ENCODE measurements around the gene DBT. TPM values are rescaled to one million over a fixed set of nuclear protein-coding genes. Genes with fewer than 3 reads are reported as not detected.
"Not testable (repeated sequence)": the region's sequence is repeated elsewhere in the genome, so short reads cannot be mapped to it uniquely, and the experiment has no call there.

Gene DBT
- total RNA-seq, 1 donor from 2014 or later, result 29.3 TPM

DNA sequence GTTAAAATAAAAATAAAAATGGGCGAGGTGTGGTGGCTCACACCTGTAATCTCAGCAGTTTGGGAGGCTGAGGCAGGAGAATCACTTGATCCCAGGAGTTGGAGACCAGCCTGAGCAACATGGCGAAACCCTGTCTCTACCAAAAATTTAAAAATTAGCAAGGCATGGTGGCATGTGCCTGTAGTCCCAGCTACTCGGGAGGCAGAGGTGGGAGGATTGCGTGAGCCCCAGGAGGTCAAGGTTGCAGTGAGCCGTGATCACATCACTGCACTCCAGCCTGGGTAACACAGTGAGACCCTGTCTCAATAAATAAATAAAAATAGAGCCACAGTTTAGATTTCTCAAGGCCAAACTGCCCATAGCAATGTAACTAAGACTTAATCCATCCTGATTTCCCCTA, 6.6 kb upstream of the DBT start:
- DNase-seq (ENCODE audit: low spot score); intact Hi-C loops (cut with DNase I): not testable (repeated sequence)

DNA sequence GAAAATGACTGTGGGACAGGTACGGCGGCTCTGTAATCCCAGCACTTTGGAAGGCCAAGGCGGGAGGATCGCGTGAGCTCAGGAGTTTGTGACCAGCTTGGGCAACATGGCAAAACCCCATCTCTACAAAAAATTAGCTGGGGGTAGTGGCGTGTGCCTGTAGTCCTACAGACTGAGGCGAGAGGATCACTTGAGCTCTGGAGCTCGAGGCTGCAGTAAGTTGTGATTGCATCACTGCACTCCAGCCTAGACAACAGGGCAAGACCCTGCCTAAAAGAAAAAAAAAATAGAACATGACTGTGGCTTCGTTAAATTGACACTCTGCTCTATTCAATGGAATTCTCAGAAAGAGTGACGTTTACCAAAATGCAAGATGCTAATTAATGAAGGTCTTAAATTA, 3.9 kb upstream of the DBT start:
- DNase-seq (ENCODE audit: low spot score), result no peak
- intact Hi-C loops (cut with DNase I), result no loop called here

DNA sequence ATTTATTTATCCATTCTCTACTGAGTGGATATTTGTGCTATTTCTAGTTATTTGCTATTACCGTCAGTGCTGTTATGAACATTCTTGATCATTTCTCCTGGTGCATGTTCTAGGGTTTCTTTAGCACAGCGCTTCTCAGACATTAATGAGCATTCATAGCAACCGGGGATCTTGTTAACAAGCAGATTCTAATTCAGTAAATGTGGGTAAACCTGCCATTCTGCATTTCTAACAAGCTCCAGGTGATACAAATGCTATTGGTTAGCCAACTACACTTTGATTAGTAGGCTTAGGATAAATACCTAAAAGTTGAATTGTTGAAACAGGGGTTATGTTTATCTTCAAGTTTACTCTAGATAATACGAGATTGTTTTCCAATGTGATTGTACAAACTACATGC, 3.3 kb upstream of the DBT start:
- DNase-seq (ENCODE audit: low spot score), result no peak
- intact Hi-C loops (cut with DNase I), result no loop called here

DNA sequence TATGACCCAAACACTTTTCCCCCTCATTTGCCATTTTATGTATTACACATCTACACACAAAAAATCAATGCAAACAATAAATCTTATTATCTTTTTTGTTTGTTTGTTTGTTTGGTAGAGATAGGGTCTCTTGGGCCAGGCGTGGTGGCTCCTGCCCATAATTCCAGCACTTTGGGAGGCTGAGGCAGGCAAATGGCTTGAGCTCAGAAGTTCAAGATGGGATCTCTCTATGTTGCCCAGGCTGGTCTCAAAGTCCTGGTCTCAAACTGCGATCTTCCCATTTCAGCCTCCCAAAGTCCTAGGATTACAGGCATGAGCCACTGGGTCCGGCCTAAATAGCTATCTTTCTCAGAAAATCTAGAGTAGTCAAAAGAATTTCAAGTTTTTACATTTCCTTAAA, 1.2 kb upstream of the DBT start:
- no peak for DNase-seq (ENCODE audit: low spot score)
- intact Hi-C loops (cut with DNase I), result loop anchor here (2.0 kb wide), 1 partner anchor 102 kb away; the partner anchor contains the start of gene CDC14A

DNA sequence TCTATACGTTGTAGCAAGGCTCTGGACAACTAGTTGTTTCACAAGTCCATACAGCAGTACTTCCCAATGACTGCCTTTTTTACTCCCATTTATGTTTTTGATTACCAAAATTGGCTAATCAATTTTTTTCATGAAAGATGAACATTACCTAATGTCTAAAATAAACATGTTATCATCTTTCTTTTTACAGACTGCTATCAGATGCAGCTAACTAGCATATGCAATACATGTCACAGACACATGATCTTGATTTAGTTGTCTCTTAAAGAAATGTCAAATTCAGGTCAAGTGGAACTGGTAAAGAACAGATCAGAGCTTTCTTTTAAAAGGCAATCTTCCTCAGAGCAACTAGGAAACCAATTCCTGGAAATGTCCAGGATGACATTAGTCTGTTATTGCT, 630 bp upstream of the DBT start:
- intact Hi-C loops (cut with DNase I), result loop anchor here (2.0 kb wide), 1 partner anchor 103 kb away; the partner anchor contains the start of gene CDC14A
- DNase-seq (ENCODE audit: low spot score), result no peak

DNA sequence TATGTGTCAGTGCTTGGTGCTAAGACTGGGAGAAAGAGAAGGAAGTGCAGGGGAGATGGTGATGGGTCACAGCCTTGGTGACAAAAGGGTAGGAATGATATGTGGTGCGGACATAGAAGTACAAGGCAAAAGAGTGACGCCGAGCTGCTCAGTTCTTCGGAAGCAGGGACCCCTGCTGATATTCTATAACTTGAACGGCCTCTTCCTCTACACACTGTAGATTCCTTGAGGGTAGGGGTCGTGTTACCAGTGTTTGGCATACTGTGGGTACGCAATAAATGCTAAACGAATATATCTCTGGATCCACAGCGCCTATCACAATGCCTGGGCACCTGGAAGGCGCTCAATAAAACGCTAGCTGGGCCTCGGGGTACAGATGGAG, 488 bp downstream of the DBT start:
- intact Hi-C loops (cut with DNase I), result loop anchor here (2.0 kb wide), 2 partner anchors 18 to 116 kb away; partner anchors contain the start of genes RTCA, SASS6 and TRMT13
- DNase-seq (ENCODE audit: low spot score), result no peak

DNA sequence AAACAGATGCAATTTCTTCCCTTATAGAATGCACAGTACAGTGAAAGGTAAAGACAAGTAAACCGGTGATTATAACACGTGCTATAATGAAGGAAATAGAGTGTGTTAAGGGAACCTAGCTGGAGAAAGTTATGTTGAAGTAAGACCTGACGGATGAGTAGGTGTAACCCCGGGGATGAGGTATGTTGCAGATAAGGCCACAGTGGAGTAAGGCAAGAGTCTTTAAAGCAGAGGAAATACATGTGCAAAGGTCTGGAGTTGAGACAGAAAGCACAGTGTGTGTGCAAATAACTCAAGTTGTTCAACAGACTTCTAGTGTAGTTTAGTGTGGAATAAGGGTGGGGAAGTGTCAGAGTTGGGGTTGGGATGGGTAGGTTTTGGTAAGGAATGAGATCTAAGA, 2.9 kb downstream of the DBT start:
- no peak for DNase-seq (ENCODE audit: low spot score)
- intact Hi-C loops (cut with DNase I), result no loop called here

DNA sequence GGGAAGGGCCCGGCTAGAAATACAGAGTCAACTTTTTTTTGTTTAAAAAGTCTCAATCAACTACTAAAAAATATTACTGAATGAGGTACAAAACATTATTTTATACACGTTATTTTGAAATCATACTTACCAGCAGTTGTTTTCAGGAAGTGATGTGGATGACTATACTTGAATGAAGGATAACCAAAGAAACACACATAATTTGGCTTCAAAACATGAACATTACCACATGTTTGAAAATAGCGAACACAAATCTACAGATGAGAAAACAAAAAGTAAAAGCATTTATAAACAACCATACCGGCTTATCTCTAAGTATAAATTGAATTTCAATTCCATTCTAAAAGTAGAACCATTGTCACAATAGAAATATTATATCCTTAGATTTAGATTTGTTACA, 9.0 kb downstream of the DBT start:
- intact Hi-C loops (cut with DNase I), result no loop called here
- DNase-seq (ENCODE audit: low spot score), result no peak

DNA sequence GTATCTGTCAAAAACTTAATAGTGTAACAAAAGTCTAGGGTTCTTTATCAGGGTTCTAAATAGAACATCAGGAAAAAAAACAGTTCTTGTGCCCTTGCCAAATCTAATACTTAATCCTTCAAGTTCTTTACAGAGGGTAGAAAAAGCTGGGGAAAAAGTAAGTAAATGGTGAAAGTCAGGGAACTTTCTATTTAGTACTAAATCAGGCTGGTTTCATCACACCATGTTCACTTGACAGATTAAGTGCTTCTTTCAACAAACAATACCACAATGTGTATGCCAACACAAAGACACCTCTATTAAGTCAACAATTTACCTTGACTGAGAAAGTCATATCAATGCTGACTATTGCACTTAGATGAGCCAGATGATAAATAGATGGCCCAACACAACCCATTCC, 9.7 kb downstream of the DBT start:
- intact Hi-C loops (cut with DNase I), result no loop called here
- no peak for DNase-seq (ENCODE audit: low spot score)

DNA sequence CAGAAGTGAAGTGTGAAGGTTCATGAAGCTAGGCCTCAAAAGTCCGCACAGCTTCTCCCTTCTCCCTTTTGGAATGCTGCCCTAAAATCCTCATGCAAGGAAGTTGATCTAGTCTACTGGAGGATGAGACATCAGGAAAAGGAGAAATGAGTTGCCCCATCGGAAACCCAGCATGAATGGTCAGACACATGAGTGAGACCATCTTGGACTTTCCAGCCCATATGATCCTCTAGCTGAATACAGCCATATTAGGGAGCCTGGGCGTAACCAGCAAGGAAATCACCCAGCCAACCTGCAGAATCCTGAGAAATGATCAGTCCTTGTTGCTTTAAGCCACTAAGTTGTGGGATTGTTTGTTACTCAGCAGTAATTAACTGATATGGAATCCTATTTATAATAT, 12.5 kb downstream of the DBT start:
- intact Hi-C loops (cut with DNase I), result no loop called here
- no peak for DNase-seq (ENCODE audit: low spot score)

DNA sequence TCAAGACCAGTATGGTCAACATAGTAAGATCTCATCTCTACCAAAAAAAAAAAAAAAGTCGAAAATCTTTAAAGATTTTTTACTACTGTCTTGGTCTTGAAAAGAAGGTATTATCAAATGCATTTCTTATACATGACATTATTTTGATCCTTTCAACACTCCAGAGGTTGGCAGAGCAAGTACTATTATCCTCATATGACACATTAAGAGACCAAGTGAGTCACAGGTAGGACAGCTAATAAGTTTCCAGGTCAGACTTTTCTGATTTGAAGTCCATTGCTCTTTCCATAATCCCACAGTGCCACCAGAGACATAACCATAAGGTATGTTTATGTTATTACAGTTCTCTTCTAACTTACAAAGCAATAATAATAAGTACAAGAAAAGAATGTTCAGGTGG, 15.2 kb downstream of the DBT start:
- DNase-seq (ENCODE audit: low spot score), result no peak
- intact Hi-C loops (cut with DNase I), result no loop called here

DNA sequence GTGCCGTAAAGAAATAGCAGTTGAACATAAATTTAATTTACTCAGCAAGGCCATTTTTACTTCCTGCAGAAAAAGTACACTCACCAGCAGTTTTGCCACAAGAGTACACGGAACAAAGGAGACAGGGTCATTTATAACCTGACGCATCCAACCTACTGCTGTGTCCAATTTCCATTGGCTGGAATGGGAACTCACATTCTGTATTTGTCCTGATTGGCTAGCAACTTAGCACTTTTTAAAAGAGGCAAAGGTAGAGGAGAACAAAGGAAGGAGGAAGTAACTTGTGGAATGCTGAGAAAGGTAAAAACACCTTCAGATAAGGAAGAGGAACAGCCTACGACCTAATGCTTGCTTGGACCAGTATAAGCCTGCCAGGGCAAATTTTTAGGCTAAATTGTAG, 16.1 kb downstream of the DBT start:
- intact Hi-C loops (cut with DNase I); DNase-seq (ENCODE audit: low spot score): not testable (repeated sequence)

DNA sequence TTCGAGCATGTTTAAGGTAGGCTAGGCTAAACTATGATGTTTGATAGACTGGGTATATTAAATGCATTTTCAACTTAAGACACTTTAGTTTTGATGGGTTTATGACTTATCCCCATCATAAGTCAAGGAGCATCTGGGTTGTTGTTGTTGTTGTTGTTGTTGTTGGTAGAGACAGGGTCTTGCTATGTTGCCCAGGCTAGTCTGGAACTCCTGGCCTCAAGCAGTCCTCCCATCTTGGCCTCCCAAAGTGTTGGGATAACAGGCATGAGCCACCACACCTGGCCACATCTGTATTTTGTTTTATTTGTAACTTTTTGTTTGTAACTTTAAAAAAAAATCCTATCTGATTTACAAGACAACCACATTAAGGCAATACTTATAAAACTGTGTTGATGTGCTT, 17.5 kb downstream of the DBT start:
- intact Hi-C loops (cut with DNase I), result no loop called here

DNA sequence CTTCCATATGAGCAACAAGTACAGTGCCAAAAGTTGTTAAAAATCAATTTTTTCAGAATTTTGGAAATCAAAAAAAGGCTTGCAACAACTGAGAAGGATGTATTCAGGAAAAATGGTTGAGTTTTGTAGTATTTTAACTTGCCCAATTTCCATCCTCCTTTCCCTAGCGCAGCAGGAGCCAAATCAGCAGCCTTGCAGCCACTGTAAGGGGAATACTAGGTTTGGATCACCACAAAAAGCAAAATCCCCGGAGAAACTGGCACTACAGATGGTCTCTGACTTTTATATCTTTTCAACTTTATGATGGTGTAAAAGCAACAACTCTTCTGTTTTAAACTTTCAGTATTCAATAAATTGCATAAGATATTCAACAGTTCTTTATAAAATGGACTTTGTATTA, 17.9 kb downstream of the DBT start:
- no peak for DNase-seq (ENCODE audit: low spot score)
- intact Hi-C loops (cut with DNase I), result no loop called here

More for the DNA sequence above, 17.5 kb downstream of the DBT start:
- no peak for DNase-seq (ENCODE audit: low spot score)

DNA sequence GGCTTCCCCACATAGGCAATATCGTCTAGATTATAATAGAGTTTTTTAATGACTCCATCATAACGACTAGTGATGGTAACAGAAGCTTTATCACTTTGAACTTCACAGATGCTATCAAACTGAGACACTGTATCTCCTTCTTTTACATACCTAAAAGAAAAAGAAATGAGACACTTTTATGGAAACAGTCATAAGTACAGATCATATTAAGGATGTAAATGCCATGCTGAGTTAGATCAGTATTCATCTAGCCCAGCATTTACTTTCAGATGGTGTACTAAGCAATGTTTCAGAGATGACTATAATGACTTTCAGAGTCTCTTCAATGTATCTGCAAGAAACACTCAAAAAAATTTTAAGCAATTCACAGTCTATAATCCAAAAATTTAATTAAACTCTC, 18.9 kb downstream of the DBT start:
- intact Hi-C loops (cut with DNase I), result no loop called here
- no peak for DNase-seq (ENCODE audit: low spot score)

DNA sequence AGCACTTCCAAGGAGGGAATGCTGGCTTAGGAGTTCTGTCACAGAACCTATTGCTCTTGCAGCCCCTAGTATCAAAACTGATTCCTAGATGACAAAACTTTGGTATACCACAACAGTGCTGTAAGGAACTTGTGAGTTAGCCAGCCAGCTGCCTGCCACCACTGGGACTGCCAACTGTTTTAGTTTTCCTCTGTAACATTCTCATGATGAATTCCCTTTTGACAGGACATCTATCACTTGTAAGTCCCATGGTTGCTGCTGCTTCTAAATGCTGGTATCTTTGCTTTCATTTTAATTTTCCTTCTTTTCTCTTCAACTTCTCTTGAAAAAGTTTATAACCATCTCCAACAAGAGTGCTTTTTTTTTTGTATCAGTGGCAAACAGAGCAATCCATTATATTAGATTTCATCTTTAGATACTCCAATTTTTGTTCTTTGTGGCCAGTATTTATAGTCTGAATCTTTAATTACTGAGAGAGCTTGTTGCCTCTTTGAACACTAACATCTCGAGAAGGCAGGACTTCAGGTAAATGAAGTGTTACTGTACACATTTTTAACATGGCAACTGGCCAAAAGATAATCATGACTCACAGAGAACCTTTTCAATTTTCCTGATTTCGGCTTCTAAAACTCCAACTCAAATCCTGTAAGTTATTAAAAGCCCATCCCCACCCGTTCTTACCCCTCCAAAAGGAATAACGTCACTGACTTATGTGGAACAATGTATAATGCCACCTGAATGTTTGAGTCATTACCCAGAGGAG, 19.8 kb downstream of the DBT start:
- DNase-seq (ENCODE audit: low spot score), result no peak

DNA sequence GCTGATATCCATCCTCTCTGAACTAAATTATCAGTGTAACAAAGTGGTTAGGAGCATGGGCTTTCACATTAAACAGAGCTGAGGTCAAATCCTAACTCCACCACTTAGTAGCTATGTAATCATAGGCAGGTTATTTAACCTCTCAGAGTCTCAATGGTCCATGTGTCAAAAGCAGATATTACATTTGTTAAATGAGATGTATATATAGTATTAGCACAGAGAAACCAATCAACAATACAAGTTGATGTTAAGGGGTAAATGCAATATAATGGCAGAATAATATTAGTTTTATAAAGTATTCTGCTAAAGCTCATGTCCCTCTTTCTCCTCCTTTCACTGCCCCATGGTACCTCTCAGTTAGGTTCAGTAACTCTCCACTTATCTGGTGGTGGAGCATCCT, 27.2 kb downstream of the DBT start:
- intact Hi-C loops (cut with DNase I), result no loop called here
- DNase-seq (ENCODE audit: low spot score), result no peak

More for the DNA sequence above, 19.8 kb downstream of the DBT start:
- intact Hi-C loops (cut with DNase I), result no loop called here

DNA sequence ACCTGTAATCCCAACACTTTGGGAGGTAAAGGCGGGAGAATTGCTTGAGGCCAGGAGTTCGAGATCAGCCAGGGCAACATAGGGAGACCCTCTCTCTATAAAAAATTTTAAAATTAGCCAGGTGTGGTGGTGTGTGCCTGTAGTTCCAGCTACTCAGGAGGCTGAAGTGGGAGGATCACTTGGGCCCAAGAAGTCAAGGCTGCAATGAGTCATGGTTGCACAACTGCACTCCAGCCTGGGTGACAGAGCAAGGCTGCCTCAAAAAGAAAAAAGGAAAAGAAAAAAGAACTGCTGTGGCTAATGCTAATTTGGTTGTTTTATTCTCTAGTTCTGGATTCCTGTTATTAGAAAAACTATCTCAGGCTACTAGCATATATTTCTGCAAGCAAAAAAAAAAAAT, 29.8 kb downstream of the DBT start:
- intact Hi-C loops (cut with DNase I), result no loop called here

DNA sequence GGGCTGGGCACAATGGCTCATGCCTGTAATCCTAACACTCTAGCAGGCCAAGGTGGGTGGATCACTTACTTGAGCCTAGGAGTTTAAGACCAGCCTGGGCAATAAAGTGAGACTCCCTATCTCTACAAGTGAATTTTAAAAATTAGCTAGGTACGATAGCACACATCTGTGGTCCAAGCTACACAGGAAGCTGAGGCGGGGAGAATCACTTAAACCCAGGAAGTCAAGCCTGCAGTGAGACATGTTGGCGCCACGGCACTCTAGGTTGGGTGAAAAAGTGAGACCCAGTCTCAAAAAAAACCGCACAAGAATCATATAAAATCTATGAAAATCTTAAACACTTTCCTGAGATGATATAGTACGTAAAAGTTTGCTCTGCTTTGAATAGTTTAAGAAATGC, 30.2 kb downstream of the DBT start:
- no peak for DNase-seq (ENCODE audit: low spot score)
- intact Hi-C loops (cut with DNase I), result no loop called here

More for the DNA sequence above, 29.8 kb downstream of the DBT start:
- DNase-seq (ENCODE audit: low spot score), result no peak

DNA sequence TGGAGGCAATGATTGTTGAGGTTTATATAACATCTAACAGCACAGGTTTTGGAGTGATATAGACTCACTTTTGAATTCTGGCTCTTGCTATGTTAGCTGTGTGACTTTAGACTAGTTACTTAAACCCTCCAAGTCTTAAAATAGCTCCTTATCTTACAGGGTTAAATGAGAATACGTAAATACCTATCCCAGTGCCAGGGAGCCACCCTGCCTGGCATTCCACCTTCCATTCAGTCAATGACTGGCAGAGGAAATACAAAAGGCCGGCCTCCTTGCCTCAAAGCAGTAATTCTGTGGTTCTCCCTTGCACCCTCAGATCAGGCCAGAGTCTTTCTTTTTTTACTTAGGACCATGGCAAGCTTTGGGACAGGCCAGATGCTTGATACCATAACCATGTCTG, 31.8 kb downstream of the DBT start:
- intact Hi-C loops (cut with DNase I), result loop anchor here (1.0 kb wide), 1 partner anchor 29 kb away; no protein-coding TSS in a partner anchor
- DNase-seq (ENCODE audit: low spot score), result no peak

DNA sequence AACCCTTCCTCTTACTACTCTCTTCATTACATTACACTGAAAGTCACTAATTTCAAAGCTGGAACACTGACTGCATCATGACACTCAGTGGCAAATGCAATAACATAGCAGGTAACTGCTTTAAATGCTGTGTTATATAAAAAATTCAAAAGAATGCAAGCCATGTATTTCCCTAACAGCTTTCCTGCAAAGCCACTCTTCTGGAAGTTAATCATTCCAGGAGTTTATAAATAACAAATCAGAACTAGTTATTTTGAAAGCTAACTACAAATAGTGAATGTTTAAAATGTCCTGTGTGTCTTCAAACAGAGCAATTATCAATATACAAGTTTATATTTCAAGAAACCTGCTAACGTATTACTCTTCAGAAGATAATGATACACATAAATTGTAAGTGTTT, 34.5 kb downstream of the DBT start:
- DNase-seq (ENCODE audit: low spot score), result no peak
- intact Hi-C loops (cut with DNase I), result no loop called here

DNA sequence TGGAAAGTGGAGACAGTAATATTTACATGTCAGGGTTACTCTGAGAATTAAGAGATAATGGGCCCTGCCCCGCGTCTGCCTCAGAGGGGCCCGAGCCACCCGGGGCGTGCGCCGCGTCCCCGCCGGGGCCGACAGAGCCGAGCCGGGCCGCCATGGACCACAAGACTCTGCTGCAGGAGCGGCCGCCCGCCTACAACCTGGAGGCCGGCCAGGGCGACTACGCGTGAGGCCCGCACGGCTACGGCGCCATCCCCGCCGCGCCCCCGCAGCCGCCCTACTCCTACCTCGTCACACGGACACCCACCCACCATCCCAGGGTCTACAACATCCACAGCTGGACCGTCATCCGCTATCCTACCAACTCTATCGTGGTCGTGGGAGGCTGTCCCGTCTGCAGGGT, 36.5 kb downstream of the DBT start:
- no peak for DNase-seq (ENCODE audit: low spot score)
- intact Hi-C loops (cut with DNase I), result no loop called here
